ENCODE results near the gene ENDOV.
A peak's percentile ranks its signal among the peaks of the same experiment; 100 is the strongest.

ENDOV gene

GRCh38 chr17:80414803-80415625 is at the start of gene ENDOV:
TSS of gene ENDOV (plus strand) at chr17:80415167. CDS start at chr17:80415195, 28 bp downstream.
- peak; percentile 87 to 91 for DNase-seq (ENCODE audit: low read depth in 2 of 2)

- no peak for DNase-seq (ENCODE audit: low read depth in 2 of 2)
Observed at GRCh38 chr17:80365983-80366382, 49.0 kb upstream of the ENDOV start.

GRCh38 chr17:80367503-80367902 is 47.5 kb upstream of the ENDOV start:
- no peak for DNase-seq (ENCODE audit: low read depth in 2 of 2)

GRCh38 chr17:80371196-80371595 is 43.8 kb upstream of the ENDOV start:
- DNase-seq (ENCODE audit: low read depth in 2 of 2) = no peak

- DNase-seq (ENCODE audit: low read depth in 2 of 2) = no peak
Observed at GRCh38 chr17:80372456-80372855, 42.5 kb upstream of the ENDOV start.

- no peak for DNase-seq (ENCODE audit: low read depth in 2 of 2)
Observed at GRCh38 chr17:80372922-80373570, 41.9 kb upstream of the ENDOV start.

- DNase-seq (ENCODE audit: low read depth in 2 of 2) = no peak
Observed at GRCh38 chr17:80374039-80374731, 40.8 kb upstream of the ENDOV start.

- no peak for DNase-seq (ENCODE audit: low read depth in 2 of 2)
Observed at GRCh38 chr17:80374732-80375585, 40.0 kb upstream of the ENDOV start.

GRCh38 chr17:80376531-80376930 is 38.4 kb upstream of the ENDOV start:
- no peak for DNase-seq (ENCODE audit: low read depth in 2 of 2)

GRCh38 chr17:80377798-80378197 is 37.2 kb upstream of the ENDOV start:
- no peak for DNase-seq (ENCODE audit: low read depth in 2 of 2)

GRCh38 chr17:80379348-80379747 is 35.6 kb upstream of the ENDOV start:
- no peak for DNase-seq (ENCODE audit: low read depth in 2 of 2)

- no peak for DNase-seq (ENCODE audit: low read depth in 2 of 2)
Observed at GRCh38 chr17:80380068-80380467, 34.9 kb upstream of the ENDOV start.

- DNase-seq (ENCODE audit: low read depth in 2 of 2) = no peak
Observed at GRCh38 chr17:80380555-80381002, 34.4 kb upstream of the ENDOV start.

GRCh38 chr17:80381416-80381923 is 33.5 kb upstream of the ENDOV start:
- no peak for DNase-seq (ENCODE audit: low read depth in 2 of 2)

- DNase-seq (ENCODE audit: low read depth in 2 of 2) = no peak
Observed at GRCh38 chr17:80382446-80382845, 32.5 kb upstream of the ENDOV start.

GRCh38 chr17:80382956-80383355 is 32.0 kb upstream of the ENDOV start:
- no peak for DNase-seq (ENCODE audit: low read depth in 2 of 2)

- DNase-seq (ENCODE audit: low read depth in 2 of 2) = no peak
Observed at GRCh38 chr17:80384078-80384960, 30.6 kb upstream of the ENDOV start.

- DNase-seq (ENCODE audit: low read depth in 2 of 2) = no peak
Observed at GRCh38 chr17:80385046-80385445, 29.9 kb upstream of the ENDOV start.

GRCh38 chr17:80386341-80386740 is 28.6 kb upstream of the ENDOV start:
- no peak for DNase-seq (ENCODE audit: low read depth in 2 of 2)

- no peak for DNase-seq (ENCODE audit: low read depth in 2 of 2)
Observed at GRCh38 chr17:80387071-80387470, 27.9 kb upstream of the ENDOV start.
